MM.1S (cell line): ENCODE measurements around the gene ACTC1.

ENCODE experiments used
- DNase-seq: peaks from one replicate; pipeline ENCODE4 v3.0.0-alpha.2; 2015
- H2AFZ ChIP-seq: fragments of 300-600 bp; sonication (generic); 2 replicates; pipeline ENCODE4 v1.6.0; 2016; ENCODE audit warnings: antibody characterized with exemption, low read length
- H3F3A ChIP-seq: fragments of 300-600 bp; sonication (generic); 2 replicates; pipeline ENCODE4 v1.6.1; 2016; ENCODE audit warnings: mild to moderate bottlenecking, antibody characterized with exemption, low read length, moderate library complexity, mixed read lengths; ENCODE audit not compliant: insufficient read depth
- H3K27ac ChIP-seq: fragments of 300-600 bp; sonication (generic); 2 replicates; pipeline ENCODE4 v1.5.1; 2016; ENCODE audit warnings: mild to moderate bottlenecking, low read length
- H3K27me3 ChIP-seq: fragments of 300-600 bp; sonication (generic); replicated peaks from 2 replicates; pipeline ENCODE4 v1.6.0; 2016; ENCODE audit warnings: low read length; ENCODE audit not compliant: insufficient read depth
- H3K36me3 ChIP-seq: fragments of 300-600 bp; sonication (generic); replicated peaks from 2 replicates; pipeline ENCODE4 v1.6.1; 2016; ENCODE audit warnings: mild to moderate bottlenecking, low read length, mixed read lengths; ENCODE audit not compliant: insufficient read depth
- H3K4me1 ChIP-seq: fragments of 300-600 bp; sonication (generic); 2 replicates; pipeline ENCODE4 v1.6.1; 2016; ENCODE audit warnings: low read length, mixed read lengths
- H3K4me2 ChIP-seq: fragments of 300-600 bp; sonication (generic); 2 replicates; pipeline ENCODE4 v1.6.0; 2016; ENCODE audit warnings: low read depth, low read length
- H3K4me3 ChIP-seq: fragments of 300-600 bp; sonication (generic); 2 replicates; pipeline ENCODE4 v1.5.1; 2016; ENCODE audit warnings: low read length, mixed read lengths
- H3K79me2 ChIP-seq: fragments of 300-600 bp; sonication (generic); 2 replicates; pipeline ENCODE4 v1.6.1; 2016; ENCODE audit warnings: mixed run types, low read length, mixed read lengths
- H3K9ac ChIP-seq: fragments of 300-600 bp; sonication (generic); 2 replicates; pipeline ENCODE4 v1.6.1; 2016; ENCODE audit warnings: low read length, mixed read lengths
- H3K9me2 ChIP-seq: fragments of 300-600 bp; sonication (generic); replicated peaks from 2 replicates; pipeline ENCODE4 v1.6.1; 2016; ENCODE audit warnings: mild to moderate bottlenecking, low read length, mixed read lengths; ENCODE audit not compliant: insufficient read depth
- H3K9me3 ChIP-seq: fragments of 300-600 bp; sonication (generic); replicated peaks from 2 replicates; pipeline ENCODE4 v1.6.1; 2016; ENCODE audit warnings: mild to moderate bottlenecking, low read length, mixed read lengths; ENCODE audit not compliant: insufficient read depth
- H4K20me1 ChIP-seq: fragments of 300-600 bp; sonication (generic); 2 replicates; pipeline ENCODE4 v1.6.1; 2016; ENCODE audit warnings: mild to moderate bottlenecking, low read length, moderate library complexity, mixed read lengths; ENCODE audit not compliant: insufficient read depth
- CTCF ChIP-seq: fragments of 300-600 bp; sonication (generic); IDR thresholded peaks from 2 replicates; pipeline ENCODE4 v1.5.1; 2016; ENCODE audit warnings: antibody characterized with exemption, low read length, mixed read lengths
- EZH2 ChIP-seq: fragments of 300-600 bp; sonication (generic); optimal IDR thresholded peaks from 2 replicates; pipeline ENCODE3; 2017; ENCODE audit warnings: low read depth, mild to moderate bottlenecking, antibody characterized with exemption, low read length, mixed read lengths
- EZH2phosphoT487 ChIP-seq: fragments of 300-600 bp; sonication (generic); IDR thresholded peaks from 2 replicates; pipeline ENCODE4 v1.6.1; 2018; ENCODE audit warnings: antibody characterized with exemption, low read length

The ACTC1 gene

GRCh38 chr15:34753236-34753894 lies 42.0 kb downstream of the ACTC1 start:
- no peaks in the 10 kb centered on the region for H3F3A ChIP-seq
- H3K9ac ChIP-seq, result no peak overlapping the region
- TF ChIP-seq CTCF (no peak), EZH2 (no peak), EZH2phosphoT487 (no peak)
- H3K27me3 ChIP-seq, result peaks cover 5% of the 10 kb centered on the region; the same call in 1 of the 2 replicates
- no peak overlapping the region for H3K4me2 ChIP-seq
- H3K79me2 ChIP-seq, result no peaks in the 10 kb centered on the region
- H3K27ac ChIP-seq, result no peak overlapping the region
- no peaks in the 10 kb centered on the region for H3K36me3 ChIP-seq
- H3K4me3 ChIP-seq, result no peak overlapping the region
- H2AFZ ChIP-seq, result no peak overlapping the region
- H3K9me3 ChIP-seq, result no peaks in the 10 kb centered on the region
- H4K20me1 ChIP-seq, result no peaks in the 10 kb centered on the region
- no peak for DNase-seq
- H3K4me1 ChIP-seq, result no peaks in the 10 kb centered on the region
- H3K9me2 ChIP-seq, result no peaks in the 10 kb centered on the region

GRCh38 chr15:34749691-34750090 lies 45.7 kb downstream of the ACTC1 start:
- no peaks in the 10 kb centered on the region for H4K20me1 ChIP-seq
- H3K4me1 ChIP-seq, result no peaks in the 10 kb centered on the region
- no peak overlapping the region for H3K9ac ChIP-seq
- H3K27ac ChIP-seq, result no peak overlapping the region
- no peaks in the 10 kb centered on the region for H3K9me2 ChIP-seq
- H3K36me3 ChIP-seq, result no peaks in the 10 kb centered on the region
- peaks cover 5% of the 10 kb centered on the region; the same call in 1 of the 2 replicates for H3K27me3 ChIP-seq
- H3K4me3 ChIP-seq, result no peak overlapping the region
- H3K9me3 ChIP-seq, result no peaks in the 10 kb centered on the region
- no peak overlapping the region for H2AFZ ChIP-seq
- H3K4me2 ChIP-seq, result no peak overlapping the region
- H3F3A ChIP-seq, result no peaks in the 10 kb centered on the region
- no peak for TF ChIP-seq EZH2phosphoT487
- TF ChIP-seq CTCF, result no peak
- H3K79me2 ChIP-seq, result no peaks in the 10 kb centered on the region
- no peak for DNase-seq
